Esophagus squamous epithelium (tissue), 4 donors: ENCODE results near the gene PELI1.

Source experiments
- POLR2A ChIP-seq, 4 donors: fragments of 450-650 bp; IDR thresholded peaks; one replicate each; pipeline ENCODE4 v1.6.1; 2017; ENCODE audit warnings: antibody characterized with exemption in 4 of 4, mild to moderate bottlenecking in 4 of 4, moderate library complexity in 3 of 4
- TF ChIP-seq, protein P1 (sequence below), 6 experiments: fragments of 450-650 bp in 4 of 6; fragments of 200-600 bp in 2 of 6; sonication (generic) in 2 of 6; IDR thresholded peaks; one replicate each; pipeline ENCODE4 v1.5.1; 2016 to 2019; ENCODE audit warnings: antibody characterized with exemption in 6 of 6, mild to moderate bottlenecking in 4 of 6, moderate library complexity in 4 of 6

DNA sequence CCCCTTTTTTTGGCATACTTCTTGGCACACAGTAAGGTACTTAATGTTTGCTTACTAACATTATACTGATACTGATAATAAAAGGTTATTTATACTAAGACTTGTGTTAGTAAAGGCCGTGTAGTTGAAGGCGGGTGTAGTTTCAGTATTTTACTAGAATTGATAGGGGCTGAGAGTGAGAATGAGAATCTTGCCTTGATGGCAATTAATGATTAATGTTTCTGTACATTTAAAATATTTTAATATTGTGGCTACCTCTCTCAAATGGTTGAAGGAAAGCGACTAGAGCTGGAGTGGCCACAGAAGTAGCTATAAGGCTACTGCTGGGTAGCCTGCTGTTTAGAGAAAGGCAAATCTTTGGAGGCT, 29.3 kb downstream of the PELI1 start:
- TF ChIP-seq, protein P1, sequence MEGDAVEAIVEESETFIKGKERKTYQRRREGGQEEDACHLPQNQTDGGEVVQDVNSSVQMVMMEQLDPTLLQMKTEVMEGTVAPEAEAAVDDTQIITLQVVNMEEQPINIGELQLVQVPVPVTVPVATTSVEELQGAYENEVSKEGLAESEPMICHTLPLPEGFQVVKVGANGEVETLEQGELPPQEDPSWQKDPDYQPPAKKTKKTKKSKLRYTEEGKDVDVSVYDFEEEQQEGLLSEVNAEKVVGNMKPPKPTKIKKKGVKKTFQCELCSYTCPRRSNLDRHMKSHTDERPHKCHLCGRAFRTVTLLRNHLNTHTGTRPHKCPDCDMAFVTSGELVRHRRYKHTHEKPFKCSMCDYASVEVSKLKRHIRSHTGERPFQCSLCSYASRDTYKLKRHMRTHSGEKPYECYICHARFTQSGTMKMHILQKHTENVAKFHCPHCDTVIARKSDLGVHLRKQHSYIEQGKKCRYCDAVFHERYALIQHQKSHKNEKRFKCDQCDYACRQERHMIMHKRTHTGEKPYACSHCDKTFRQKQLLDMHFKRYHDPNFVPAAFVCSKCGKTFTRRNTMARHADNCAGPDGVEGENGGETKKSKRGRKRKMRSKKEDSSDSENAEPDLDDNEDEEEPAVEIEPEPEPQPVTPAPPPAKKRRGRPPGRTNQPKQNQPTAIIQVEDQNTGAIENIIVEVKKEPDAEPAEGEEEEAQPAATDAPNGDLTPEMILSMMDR (IDR thresholded peaks at IDR 0.05), result no peak
- no peak for TF ChIP-seq POLR2A (IDR thresholded peaks at IDR 0.05)
